Retina (tissue), 1 donor: ENCODE results near the gene TUBA4A.

Source experiments
- DNase-seq: peaks from one replicate; pipeline ENCODE4 v3.0.0-alpha.2; 2016

TUBA4A gene

DNA sequence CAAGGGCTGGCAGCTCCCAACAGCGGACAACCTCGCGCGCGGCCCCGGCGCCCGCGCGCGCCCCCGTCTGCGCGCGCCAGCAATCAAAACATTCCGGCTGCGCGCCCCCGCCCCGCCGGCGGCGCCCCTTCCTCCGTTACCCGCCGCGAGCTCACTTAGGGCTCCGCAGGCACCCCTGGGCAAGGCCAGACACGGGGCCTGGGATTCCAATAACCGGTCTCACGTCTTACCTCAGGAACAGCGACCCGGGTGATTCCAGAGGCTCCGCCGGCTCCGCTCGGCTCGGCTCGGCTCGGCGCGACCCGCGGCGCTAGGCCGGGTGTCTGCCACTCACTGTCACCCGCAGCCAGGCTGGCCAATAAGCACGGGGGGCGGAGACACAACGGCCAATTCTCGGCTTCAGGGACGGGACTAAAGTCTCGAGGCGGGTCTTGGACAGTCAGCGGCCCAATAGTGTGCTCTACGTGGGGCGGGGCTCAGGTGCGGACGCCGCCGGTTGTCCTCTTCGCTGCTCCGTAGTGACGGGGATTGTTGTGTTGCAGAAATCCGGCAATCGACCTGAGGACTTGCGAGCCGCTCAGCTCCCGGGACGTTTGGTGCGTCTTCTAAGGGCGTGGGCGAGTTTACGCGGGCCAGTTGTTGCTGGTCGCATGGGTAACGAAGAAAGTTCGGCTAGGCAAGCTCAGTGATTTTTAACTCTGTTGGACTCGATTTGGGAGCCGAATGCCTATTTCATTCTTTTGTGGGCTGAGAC lies 24.2 kb downstream of the TUBA4A start, which contains the start of the genes ANKZF1 and ATG9A:
Gene ANKZF1 (plus strand): TSS at position 502 of the 754 bp plus-strand sequence. CDS start 452 bp downstream, outside the sequence.
Gene ATG9A (minus strand): TSS at position 332 of the 754 bp plus-strand sequence. CDS start 1,612 bp downstream, outside the sequence.
- DNase-seq, result peak; percentile 99

DNA sequence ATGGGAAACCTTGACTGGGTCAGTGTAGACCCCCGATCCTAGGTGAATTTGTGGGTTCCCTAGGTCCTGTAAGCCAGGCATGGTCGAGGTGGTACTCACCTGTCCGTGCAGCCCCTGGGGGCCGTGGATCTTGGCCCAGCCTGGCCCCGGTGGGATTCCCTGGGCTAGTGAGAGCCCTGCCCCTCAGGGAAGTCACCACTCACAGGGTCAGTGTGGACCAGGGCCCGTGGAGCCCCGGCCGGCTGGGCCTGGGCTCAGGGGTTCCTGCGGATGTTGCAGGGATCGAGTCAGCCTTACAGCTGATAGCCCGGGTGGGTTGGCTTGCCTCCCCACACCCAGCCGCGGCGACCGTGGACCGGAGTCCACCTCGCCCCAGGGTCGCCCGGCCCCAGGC lies 24.8 kb downstream of the TUBA4A start:
- no peak for DNase-seq

GRCh38 chr2:219228041-219228910 lies 25.4 kb downstream of the TUBA4A start:
- DNase-seq, result no peak

DNA sequence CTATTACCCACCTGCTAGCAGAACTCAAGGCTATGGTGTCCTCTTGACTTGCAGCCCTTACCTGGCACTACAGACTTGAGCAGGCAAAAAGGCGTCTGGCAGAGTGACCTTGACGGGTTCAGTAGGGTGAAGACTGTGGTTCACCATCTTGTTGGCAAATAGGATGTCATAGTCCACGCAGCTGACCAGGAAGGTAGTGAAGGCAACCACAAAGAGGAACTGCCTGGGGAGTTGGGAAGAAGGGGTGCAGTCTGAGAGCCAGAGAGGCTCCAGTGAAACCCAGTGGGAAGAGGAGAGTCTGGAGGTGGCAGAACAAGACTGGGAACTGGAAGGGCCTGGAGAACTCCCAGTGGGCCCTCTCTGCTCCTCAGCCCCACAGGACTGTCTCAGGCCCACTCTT lies 28.4 kb downstream of the TUBA4A start:
- no peak for DNase-seq

GRCh38 chr2:219223831-219224610 lies 29.7 kb downstream of the TUBA4A start:
- no peak for DNase-seq

GRCh38 chr2:219221957-219222518 lies 31.7 kb downstream of the TUBA4A start:
- no peak for DNase-seq

GRCh38 chr2:219220652-219221402 lies 32.9 kb downstream of the TUBA4A start:
- no peak for DNase-seq

- DNase-seq, result no peak
Measured at GRCh38 chr2:219219784-219220532, 33.8 kb downstream of the TUBA4A start.

- DNase-seq, result peak; percentile 96
Measured at GRCh38 chr2:219218732-219219701, 34.7 kb downstream of the TUBA4A start, which contains the start of gene ABCB6. ABCB6 (minus strand) TSS chr2:219218958; CDS start chr2:219218673, 285 bp downstream.

DNA sequence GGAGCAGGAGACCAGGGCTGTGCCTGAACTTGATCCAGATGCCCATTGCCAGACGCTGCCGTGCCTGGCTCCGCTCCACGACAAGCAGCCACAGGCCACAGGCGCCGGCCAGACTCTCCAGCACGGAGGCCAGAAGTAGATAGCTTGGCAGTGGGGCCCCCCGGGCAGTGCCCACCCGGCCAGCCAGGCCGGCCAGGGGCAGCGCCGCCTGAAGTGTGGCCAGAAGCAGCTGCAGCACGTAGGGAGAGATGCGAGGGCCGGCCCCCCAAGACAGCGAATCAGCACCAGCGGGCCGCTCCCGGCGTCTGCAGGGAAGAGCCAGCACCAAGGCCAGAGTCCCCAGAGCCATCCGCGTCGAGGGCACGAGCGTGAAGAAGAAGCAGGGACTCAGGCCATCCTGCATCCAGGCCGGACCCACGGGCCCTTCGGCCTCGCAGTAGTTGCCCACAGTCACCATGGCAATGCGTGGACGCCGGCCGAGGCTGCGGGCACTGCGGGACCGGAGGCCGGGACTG lies 35.4 kb downstream of the TUBA4A start:
- DNase-seq, result no peak

- DNase-seq, result no peak
Measured at GRCh38 chr2:219216535-219216915, 37.2 kb downstream of the TUBA4A start.

- no peak for DNase-seq
Measured at GRCh38 chr2:219215871-219216534, 37.7 kb downstream of the TUBA4A start.

- DNase-seq, result no peak
Measured at GRCh38 chr2:219214786-219215185, 38.9 kb downstream of the TUBA4A start.

DNA sequence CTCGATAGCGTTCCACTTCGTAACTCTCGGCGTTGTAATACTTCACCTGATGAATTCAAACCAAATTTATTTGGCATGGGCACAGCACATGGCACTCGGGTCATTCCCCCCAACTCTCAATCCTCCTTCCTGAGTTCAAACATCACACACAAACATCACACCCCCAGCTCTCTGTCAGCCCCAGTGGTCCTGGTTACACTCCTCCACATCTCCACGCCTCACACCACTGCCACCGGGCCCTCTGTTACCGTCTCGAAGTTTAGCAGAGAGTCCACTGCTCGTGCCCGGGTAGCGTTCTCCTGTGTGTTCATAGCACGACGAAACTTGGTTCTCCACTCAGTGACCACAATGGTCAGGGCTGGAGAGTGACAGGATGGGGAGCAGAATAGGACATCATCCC lies 39.6 kb downstream of the TUBA4A start:
- DNase-seq, result no peak

- no peak for DNase-seq
Measured at GRCh38 chr2:219213486-219214071, 40.1 kb downstream of the TUBA4A start.

DNA sequence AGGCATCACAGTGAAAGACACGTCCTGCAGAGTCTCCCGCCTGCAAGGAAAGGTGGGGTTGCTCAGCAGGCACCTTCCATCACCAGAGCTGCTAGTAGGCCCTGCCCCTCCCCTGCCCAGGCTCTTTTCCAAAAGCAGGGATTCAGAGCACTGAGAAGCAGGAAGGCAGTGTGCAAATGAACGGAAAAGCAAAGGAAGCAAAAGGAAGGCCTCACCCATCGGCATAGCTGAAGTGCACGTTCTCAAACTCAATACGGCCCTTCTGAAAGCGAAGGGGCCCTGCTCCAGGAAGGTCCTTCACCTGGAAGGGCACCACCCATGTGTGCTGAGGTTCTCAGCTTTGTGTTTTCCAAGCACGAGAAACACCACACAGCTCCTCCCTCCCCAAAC lies 40.7 kb downstream of the TUBA4A start:
- DNase-seq, result no peak

DNA sequence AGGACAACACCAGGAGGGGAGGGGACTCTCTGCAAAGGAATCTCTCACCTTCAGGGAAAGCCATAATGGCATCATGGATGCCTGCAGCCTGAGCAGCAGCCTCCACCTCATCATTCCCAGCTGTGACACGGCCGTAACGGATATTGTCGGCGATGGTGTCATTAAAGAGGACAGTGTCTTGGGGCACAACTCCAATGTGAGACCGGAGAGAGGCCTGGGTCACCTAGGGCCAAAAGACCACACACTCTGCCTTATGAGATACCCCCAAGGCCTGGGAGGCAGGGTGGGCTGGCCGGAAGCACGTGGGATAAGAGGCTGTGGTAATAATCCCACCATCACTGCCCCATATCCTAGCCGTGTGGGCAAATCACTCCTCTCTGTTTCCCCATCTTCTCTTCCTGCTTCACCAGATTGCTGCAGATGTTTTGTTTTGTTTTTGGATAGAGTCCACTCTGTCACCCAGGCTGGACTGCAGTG lies 42.8 kb downstream of the TUBA4A start:
- DNase-seq, result no peak

DNA sequence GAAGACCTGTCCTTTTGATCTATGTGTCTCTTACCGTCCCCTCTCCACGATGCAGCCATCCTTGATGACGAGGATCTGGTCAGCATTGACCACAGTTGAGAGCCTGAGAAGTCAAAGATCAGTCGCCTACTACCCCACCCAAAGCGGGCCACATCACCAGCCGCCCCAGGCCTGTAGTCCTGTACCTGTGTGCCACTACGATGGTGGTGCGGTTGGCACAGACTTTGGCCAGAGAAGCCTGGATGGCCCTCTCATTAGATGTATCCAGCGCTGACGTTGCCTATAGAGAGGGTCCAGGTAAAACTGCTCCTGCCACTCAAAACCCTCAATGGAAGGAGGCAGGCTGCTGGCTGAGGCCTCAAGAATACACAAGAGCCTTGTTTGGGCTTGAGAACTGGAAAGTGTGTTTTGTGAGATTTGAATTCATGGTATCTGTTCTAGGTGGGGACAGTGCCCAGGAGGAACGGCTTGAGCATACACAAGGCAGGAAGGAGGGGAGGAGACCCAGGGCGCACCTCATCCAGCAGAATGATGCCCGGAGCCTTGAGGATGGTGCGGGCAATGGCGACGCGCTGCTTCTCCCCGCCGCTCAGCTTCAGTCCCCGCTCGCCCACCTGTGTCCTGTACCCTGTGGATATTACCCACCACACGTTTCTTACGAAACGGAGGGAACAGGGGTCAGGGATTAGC lies 43.4 kb downstream of the TUBA4A start:
- DNase-seq, result no peak
